GDM1 (cell line): ENCODE data around the gene CDH5.

Source experiments
- DNase-seq: peaks from one replicate; lab custom pipeline; 2025; lab: John Stamatoyannopoulos, UW

CDH5 gene

GRCh38 chr16:66416939-66417700, 50.6 kb downstream of the CDH5 start:
- no peak for DNase-seq

- DNase-seq: no peak
These were observed 51.9 kb downstream of the CDH5 start for GRCh38 chr16:66418165-66418962.

- no peak for DNase-seq
These were observed 53.0 kb downstream of the CDH5 start for GRCh38 chr16:66419527-66419926.

GRCh38 chr16:66420396-66420795, 53.9 kb downstream of the CDH5 start:
- no peak for DNase-seq

- no peak for DNase-seq
These were observed 55.4 kb downstream of the CDH5 start for GRCh38 chr16:66421891-66422290.

- no peak for DNase-seq
These were observed 55.9 kb downstream of the CDH5 start for GRCh38 chr16:66422366-66422765.

- DNase-seq: no peak
These were observed 56.7 kb downstream of the CDH5 start for GRCh38 chr16:66423177-66423576.

GRCh38 chr16:66425651-66426050, 59.2 kb downstream of the CDH5 start:
- DNase-seq: no peak

GRCh38 chr16:66426112-66427035, 59.9 kb downstream of the CDH5 start:
- DNase-seq: no peak

- no peak for DNase-seq
These were observed 60.8 kb downstream of the CDH5 start, which contains the start of gene BEAN1 for GRCh38 chr16:66427036-66427860. BEAN1 (plus strand) TSS chr16:66427295; CDS start chr16:66437677, 10,382 bp downstream.

GRCh38 chr16:66427871-66428681, 61.6 kb downstream of the CDH5 start:
- DNase-seq: no peak

- DNase-seq: no peak
These were observed 62.3 kb downstream of the CDH5 start for GRCh38 chr16:66428682-66429251.

GRCh38 chr16:66429290-66429962, 62.9 kb downstream of the CDH5 start:
- no peak for DNase-seq

- DNase-seq: no peak
These were observed 63.7 kb downstream of the CDH5 start for GRCh38 chr16:66430214-66430613.

GRCh38 chr16:66431760-66432159, 65.3 kb downstream of the CDH5 start:
- no peak for DNase-seq

GRCh38 chr16:66432429-66432828, 65.9 kb downstream of the CDH5 start:
- DNase-seq: no peak

GRCh38 chr16:66434619-66435430, 68.3 kb downstream of the CDH5 start:
- no peak for DNase-seq

GRCh38 chr16:66435896-66436295, 69.4 kb downstream of the CDH5 start:
- DNase-seq: no peak
